VCaP (cell line): ENCODE results near the gene PLPP1.

Experiments used
- H3K27ac ChIP-seq: fragments of 450-650 bp; 2 replicates; pipeline ENCODE4 v1.5.1; 2017
- CTCF ChIP-seq: fragments of 450-650 bp; conservative IDR thresholded peaks from 2 replicates; pipeline ENCODE4 v1.5.1; 2017; ENCODE audit warnings: mild to moderate bottlenecking, moderate library complexity

Gene PLPP1

GRCh38 chr5:55502759-55503158, 32.0 kb downstream of the PLPP1 start:
- no peak for TF ChIP-seq CTCF
- peak overlapping the region; percentile 27; the same call in 1 of the 2 replicates for H3K27ac ChIP-seq

- no peak for TF ChIP-seq CTCF
- peak overlapping the region; percentile 4 for H3K27ac ChIP-seq
Observed at GRCh38 chr5:55498457-55498856, 36.3 kb downstream of the PLPP1 start.

- H3K27ac ChIP-seq, result peak overlapping the region; percentile 4
- TF ChIP-seq CTCF, result no peak
Observed at GRCh38 chr5:55497712-55498111, 37.1 kb downstream of the PLPP1 start.

GRCh38 chr5:55495216-55495615, 39.5 kb downstream of the PLPP1 start:
- peak overlapping the region; percentile 14; the same call in 1 of the 2 replicates for H3K27ac ChIP-seq
- TF ChIP-seq CTCF, result no peak

- peak overlapping the region; percentile 65 for H3K27ac ChIP-seq
- no peak for TF ChIP-seq CTCF
Observed at GRCh38 chr5:55492449-55492848, 42.3 kb downstream of the PLPP1 start.

GRCh38 chr5:55485073-55485472, 49.7 kb downstream of the PLPP1 start:
- no peak for TF ChIP-seq CTCF
- H3K27ac ChIP-seq, result no peak overlapping the region

- TF ChIP-seq CTCF, result no peak
- no peak overlapping the region for H3K27ac ChIP-seq
Observed at GRCh38 chr5:55484531-55484930, 50.2 kb downstream of the PLPP1 start.

GRCh38 chr5:55483885-55484284, 50.9 kb downstream of the PLPP1 start:
- no peak for TF ChIP-seq CTCF
- H3K27ac ChIP-seq, result no peak overlapping the region
